Cardiac fibroblast (primary cell): Measurements from ENCODE around the gene PRPSAP1.
A peak's percentile ranks its signal among the peaks of the same experiment; 100 is the strongest.

Experiments used
- DNase-seq, 2 donors: peaks; one replicate each; pipeline versions ENCODE4 v3.0.0 to v3.0.0-alpha.2; 2010; ENCODE audit warnings: low read depth in 2 of 2
- H3K4me3 ChIP-seq, 2 donors: replicated peaks in 1 of 2; 1 replicate in 1 of 2; 2 replicates in 1 of 2; pipeline ENCODE4 v1.5.1; 2011; ENCODE audit warnings: low read depth in 2 of 2, low read length in 2 of 2, mild to moderate bottlenecking in 2 of 2, moderate library complexity in 1 of 2
- TF ChIP-seq, protein P1 (sequence below): IDR thresholded peaks from one replicate; pipeline ENCODE4 v1.5.1; 2011; ENCODE audit warnings: low read depth, mild to moderate bottlenecking, low read length, inconsistent platforms

The PRPSAP1 gene

DNA sequence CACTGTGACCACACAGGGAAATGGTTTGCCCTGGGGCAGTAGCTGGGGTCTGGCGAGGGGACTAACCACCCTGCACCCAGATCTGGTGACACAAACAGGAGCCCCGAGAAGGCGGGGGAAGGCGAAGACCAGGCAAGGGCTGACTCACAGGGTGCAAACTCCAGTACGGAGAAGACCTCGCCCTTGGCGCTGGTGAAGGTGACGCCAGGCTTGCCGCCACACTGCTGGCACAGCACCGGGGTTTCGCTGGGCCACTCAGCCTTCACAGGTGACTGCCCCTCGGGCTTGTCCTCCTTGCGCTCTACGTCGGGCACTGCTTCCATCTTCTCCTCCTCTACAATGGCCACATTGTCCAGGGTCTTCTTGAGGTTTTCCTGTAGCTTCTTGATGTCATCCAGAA is 42.3 kb upstream of the PRPSAP1 start:
- TF ChIP-seq, protein P1, sequence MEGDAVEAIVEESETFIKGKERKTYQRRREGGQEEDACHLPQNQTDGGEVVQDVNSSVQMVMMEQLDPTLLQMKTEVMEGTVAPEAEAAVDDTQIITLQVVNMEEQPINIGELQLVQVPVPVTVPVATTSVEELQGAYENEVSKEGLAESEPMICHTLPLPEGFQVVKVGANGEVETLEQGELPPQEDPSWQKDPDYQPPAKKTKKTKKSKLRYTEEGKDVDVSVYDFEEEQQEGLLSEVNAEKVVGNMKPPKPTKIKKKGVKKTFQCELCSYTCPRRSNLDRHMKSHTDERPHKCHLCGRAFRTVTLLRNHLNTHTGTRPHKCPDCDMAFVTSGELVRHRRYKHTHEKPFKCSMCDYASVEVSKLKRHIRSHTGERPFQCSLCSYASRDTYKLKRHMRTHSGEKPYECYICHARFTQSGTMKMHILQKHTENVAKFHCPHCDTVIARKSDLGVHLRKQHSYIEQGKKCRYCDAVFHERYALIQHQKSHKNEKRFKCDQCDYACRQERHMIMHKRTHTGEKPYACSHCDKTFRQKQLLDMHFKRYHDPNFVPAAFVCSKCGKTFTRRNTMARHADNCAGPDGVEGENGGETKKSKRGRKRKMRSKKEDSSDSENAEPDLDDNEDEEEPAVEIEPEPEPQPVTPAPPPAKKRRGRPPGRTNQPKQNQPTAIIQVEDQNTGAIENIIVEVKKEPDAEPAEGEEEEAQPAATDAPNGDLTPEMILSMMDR, result no peak
- H3K4me3 ChIP-seq, result no peak overlapping the region
- no peak for DNase-seq

DNA sequence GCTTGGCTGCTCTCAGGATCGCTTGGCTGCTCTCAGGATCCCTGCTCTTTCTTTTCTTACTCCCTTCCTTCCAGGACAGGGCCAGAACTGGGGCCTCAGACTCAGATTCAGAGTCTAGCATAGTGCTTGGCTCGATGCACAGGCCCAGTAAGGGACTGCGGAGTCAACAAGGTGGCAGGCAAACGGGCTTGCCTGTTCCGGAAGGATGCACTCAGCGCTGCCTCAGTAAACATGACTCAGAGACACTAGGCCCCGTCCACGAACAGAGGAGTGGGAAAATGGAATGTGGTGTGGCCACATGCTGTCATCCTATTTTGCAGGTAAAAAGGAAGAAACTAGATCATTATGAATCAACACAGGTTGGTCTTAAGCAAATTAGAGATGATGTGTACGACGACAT is 40.5 kb upstream of the PRPSAP1 start:
- no peak for DNase-seq
- no peak overlapping the region for H3K4me3 ChIP-seq
- TF ChIP-seq, protein P1, result no peak

DNA sequence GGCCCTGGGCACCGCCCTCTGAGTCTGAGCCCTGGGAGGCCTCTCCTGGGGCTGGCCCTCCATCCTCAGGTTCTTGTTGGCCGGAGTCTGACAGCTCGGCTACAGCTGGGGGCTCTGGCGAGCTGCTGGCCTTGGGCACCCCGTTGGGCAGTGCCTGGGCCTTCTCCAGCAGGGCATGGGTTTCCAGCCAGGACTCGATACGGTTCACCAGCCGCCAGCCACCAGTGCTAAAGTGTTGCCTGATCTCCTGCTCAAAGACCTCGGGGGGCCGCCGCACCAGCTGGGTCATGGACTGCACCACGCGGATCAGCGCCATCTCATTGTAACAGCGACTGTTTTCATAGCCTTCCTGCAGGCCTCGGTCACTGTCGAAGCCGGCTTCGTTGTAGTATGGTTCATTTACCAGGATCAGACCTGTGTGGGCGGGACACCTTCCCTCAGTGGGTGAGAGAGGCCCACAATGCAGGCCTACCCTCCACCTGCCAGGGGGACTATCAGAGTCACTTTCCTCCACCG is 37.5 kb upstream of the PRPSAP1 start:
- TF ChIP-seq, protein P1, result no peak
- DNase-seq, result no peak

DNA sequence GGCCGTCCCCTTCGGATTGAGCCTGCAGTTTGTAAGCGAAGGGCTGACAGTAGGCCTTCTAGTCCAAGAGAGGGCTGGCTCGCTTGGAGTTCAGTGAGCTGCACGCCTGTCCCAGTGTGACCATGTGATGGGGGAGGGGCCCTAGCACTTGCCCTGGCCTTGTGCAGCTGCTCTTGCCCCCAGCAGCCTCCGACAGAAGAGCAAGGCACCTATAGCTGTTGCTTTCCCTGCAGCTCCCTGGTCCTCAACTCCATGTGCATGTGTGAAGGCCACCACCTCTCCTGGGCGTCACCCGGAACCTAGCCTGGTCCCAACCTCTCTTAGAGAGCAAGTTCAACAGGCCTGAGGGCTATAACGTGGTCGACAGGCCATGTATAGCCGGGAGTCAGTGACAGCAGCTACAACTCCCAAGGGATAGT is 36.3 kb upstream of the PRPSAP1 start:
- no peak overlapping the region for H3K4me3 ChIP-seq
- TF ChIP-seq, protein P1, result no peak
- peak in 1 of 2 donors; percentile 47 for DNase-seq

More for the DNA sequence above, 37.5 kb upstream of the PRPSAP1 start:
- no peak overlapping the region for H3K4me3 ChIP-seq

DNA sequence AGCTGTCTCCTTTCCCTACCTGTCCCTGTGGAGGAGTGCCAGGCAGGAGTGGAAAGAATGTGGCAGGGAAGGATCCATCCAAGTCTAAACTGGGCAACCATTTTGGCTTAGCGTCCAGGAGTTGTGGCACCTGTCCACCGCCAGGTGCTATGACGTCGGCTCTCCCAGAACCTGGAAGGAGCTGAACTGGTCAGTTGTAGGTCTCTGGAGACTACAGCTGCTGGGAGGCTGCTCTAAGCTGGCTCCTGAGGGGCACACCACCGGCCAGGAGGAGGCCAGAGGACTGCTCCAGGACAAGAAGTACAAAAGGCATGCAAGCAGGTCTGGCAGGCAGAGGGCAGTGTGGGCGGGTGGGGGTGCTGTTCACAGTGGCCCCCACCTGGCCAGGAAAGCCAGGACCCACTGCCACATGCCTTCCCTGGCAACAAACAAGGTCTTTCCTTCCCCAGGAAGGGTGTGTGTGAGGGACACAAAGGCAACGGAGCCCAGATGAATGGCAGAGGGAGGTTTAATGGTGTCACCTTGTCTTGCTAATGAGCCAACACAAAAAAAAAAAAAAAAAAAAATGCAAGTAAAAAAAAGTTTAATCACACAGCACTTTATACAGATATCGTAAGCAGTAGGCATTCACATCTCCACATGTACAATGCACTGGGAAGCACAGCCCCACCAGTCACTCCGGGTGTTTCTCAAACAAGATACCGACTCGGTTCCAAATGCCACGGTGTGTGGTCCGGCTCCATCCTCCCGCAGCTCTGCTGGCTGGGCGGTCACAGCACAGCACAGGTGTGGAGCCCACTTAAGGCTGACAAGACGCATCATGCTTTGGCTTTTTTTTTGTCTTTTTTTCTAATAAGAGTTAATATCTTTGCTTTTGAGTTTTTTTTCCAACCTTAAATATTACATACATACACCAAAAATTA is 35.5 kb upstream of the PRPSAP1 start:
- TF ChIP-seq, protein P1, result peak; percentile 29
- H3K4me3 ChIP-seq, result no peak overlapping the region
- DNase-seq, result peak in 1 of 2 donors; percentile 53

DNA sequence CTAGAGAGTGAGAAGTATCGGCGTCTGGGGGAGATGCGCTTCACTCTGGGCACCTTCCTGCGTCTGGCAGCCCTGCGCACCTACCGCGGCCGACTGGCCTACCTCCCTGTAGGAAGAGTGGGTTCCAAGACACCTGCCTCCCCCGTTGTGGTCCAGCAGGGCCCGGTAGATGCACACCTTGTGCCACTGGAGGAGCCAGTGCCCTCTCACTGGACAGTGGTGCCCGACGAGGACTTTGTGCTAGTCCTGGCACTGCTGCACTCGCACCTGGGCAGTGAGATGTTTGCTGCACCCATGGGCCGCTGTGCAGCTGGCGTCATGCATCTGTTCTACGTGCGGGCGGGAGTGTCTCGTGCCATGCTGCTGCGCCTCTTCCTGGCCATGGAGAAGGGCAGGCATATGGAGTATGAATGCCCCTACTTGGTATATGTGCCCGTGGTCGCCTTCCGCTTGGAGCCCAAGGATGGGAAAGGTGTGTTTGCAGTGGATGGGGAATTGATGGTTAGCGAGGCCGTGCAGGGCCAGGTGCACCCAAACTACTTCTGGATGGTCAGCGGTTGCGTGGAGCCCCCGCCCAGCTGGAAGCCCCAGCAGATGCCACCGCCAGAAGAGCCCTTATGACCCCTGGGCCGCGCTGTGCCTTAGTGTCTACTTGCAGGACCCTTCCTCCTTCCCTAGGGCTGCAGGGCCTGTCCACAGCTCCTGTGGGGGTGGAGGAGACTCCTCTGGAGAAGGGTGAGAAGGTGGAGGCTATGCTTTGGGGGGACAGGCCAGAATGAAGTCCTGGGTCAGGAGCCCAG is 33.5 kb upstream of the PRPSAP1 start:
- TF ChIP-seq, protein P1, result no peak
- DNase-seq, result no peak

More for the DNA sequence above, 33.5 kb upstream of the PRPSAP1 start:
- peak overlapping the region in 1 of 2 donors; percentile 88 for H3K4me3 ChIP-seq
